ENCODE data around the gene TAF6L. TPM values are rescaled to one million over a fixed set of nuclear protein-coding genes. Genes with fewer than 3 reads are reported as not detected.

TAF6L gene
- total RNA-seq, 1 donor from 2014 or later: 23.8 TPM

GRCh38 chr11:62753736-62754603 lies 17.2 kb upstream of the TAF6L start, which contains the start of gene ZBTB3:
Gene ZBTB3, minus strand, starts transcription at chr11:62754160. Its CDS starts 496 bp downstream, at chr11:62753664.
- intact Hi-C loops (cut with micrococcal nuclease): loop anchor here (1.0 to 2.0 kb wide), 13 partner anchors 7 to 163 kb away; partner anchors contain the start of genes NXF1, POLR2G, STX5 and TAF6L

- intact Hi-C loops (cut with micrococcal nuclease): loop anchor here (2.0 kb wide), 1 partner anchor 76 kb away; the partner anchor contains the start of gene UBXN1
Observed at GRCh38 chr11:62755086-62755615, 16.0 kb upstream of the TAF6L start.

GRCh38 chr11:62757846-62758788 lies 13.1 kb upstream of the TAF6L start:
- intact Hi-C loops (cut with micrococcal nuclease): no loop called here

- intact Hi-C loops (cut with micrococcal nuclease): loop anchor here (1.0 to 2.0 kb wide), 8 partner anchors 8 to 170 kb away; partner anchors contain the start of genes NXF1, TAF6L, TMEM179B and TTC9C
Observed at GRCh38 chr11:62760867-62761227, 10.3 kb upstream of the TAF6L start.

GRCh38 chr11:62770778-62771143 lies 435 bp upstream of the TAF6L start:
- intact Hi-C loops (cut with micrococcal nuclease): loop anchor here (1.0 to 5.0 kb wide), 17 partner anchors 9 to 196 kb away; partner anchors contain the start of genes EML3, HNRNPUL2, NXF1 and POLR2G

- intact Hi-C loops (cut with micrococcal nuclease): loop anchor here (5.0 kb wide), 1 partner anchor 162 kb away; the partner anchor contains the start of genes EML3 and ROM1
Observed at GRCh38 chr11:62774407-62774806, 3.2 kb downstream of the TAF6L start.

GRCh38 chr11:62775646-62776045 lies 4.5 kb downstream of the TAF6L start:
- intact Hi-C loops (cut with micrococcal nuclease): no loop called here

- intact Hi-C loops (cut with micrococcal nuclease): no loop called here
Observed at GRCh38 chr11:62777389-62777788, 6.2 kb downstream of the TAF6L start.

- intact Hi-C loops (cut with micrococcal nuclease): no loop called here
Observed at GRCh38 chr11:62778441-62778840, 7.2 kb downstream of the TAF6L start.

- intact Hi-C loops (cut with micrococcal nuclease): no loop called here
Observed at GRCh38 chr11:62782753-62783152, 11.6 kb downstream of the TAF6L start.

GRCh38 chr11:62786318-62787004 lies 15.3 kb downstream of the TAF6L start:
- intact Hi-C loops (cut with micrococcal nuclease): loop anchor here (1.0 to 2.0 kb wide), 11 partner anchors 15 to 188 kb away; partner anchors contain the start of genes NXF1, POLR2G, STX5 and TAF6L

GRCh38 chr11:62787005-62787759 lies 16.0 kb downstream of the TAF6L start, which contains the start of gene TMEM179B:
Gene TMEM179B, plus strand, starts transcription at chr11:62787402. Its CDS starts 30 bp downstream, at chr11:62787432.
- intact Hi-C loops (cut with micrococcal nuclease): loop anchor here (1.0 to 2.0 kb wide), 11 partner anchors 16 to 188 kb away; partner anchors contain the start of genes NXF1, POLR2G, STX5 and TAF6L

- intact Hi-C loops (cut with micrococcal nuclease): no loop called here
Observed at GRCh38 chr11:62788991-62789390, 17.8 kb downstream of the TAF6L start.

GRCh38 chr11:62789576-62789975 lies 18.4 kb downstream of the TAF6L start:
- intact Hi-C loops (cut with micrococcal nuclease): no loop called here

- intact Hi-C loops (cut with micrococcal nuclease): loop anchor here (1.0 kb wide), 6 partner anchors 14 to 89 kb away; partner anchors contain the start of genes HNRNPUL2, NXF1, SLC3A2 and STX5
Observed at GRCh38 chr11:62791501-62792201, 20.5 kb downstream of the TAF6L start, which contains the start of gene TMEM223. Gene TMEM223, minus strand, starts transcription at chr11:62792006. Its CDS starts 12 bp downstream, at chr11:62791994.

- intact Hi-C loops (cut with micrococcal nuclease): loop anchor here (1.0 kb wide), 6 partner anchors 13 to 88 kb away; partner anchors contain the start of genes HNRNPUL2, NXF1, SLC3A2 and STX5
Observed at GRCh38 chr11:62792202-62792575, 21.0 kb downstream of the TAF6L start.

- intact Hi-C loops (cut with micrococcal nuclease): no loop called here
Observed at GRCh38 chr11:62794201-62794775, 23.1 kb downstream of the TAF6L start.

- intact Hi-C loops (cut with micrococcal nuclease): loop anchor here (1.0 kb wide), 1 partner anchor 8 kb away; no protein-coding TSS in a partner anchor
Observed at GRCh38 chr11:62796281-62796680, 25.1 kb downstream of the TAF6L start.
